ENCODE data around the gene RAD23B. TPM values are rescaled to one million over a fixed set of nuclear protein-coding genes. Genes with fewer than 3 reads are reported as not detected.
A peak's percentile ranks its signal among the peaks of the same experiment; 100 is the strongest.
"Not testable (repeated sequence)": the region's sequence is repeated elsewhere in the genome, so short reads cannot be mapped to it uniquely, and the experiment has no call there.

The RAD23B gene
- polyA plus RNA-seq (2012; ENCODE audit: insufficient read depth, insufficient read length): 70.8 TPM

GRCh38 chr9:107282759-107283622, at the start of gene RAD23B:
Gene RAD23B (plus strand): TSS chr9:107283279. CDS start chr9:107283630, 351 bp downstream.
- DNase-seq (ENCODE audit: low read depth, low spot score): peak; percentile 93
- H3K4me3 ChIP-seq (ENCODE audit: low read length): peak within 1 kb of the TSS; percentile 83

- DNase-seq (ENCODE audit: low read depth, low spot score): no peak
- no peak overlapping the region for H3K4me3 ChIP-seq (ENCODE audit: low read length)
These were observed 47.2 kb upstream of the RAD23B start for GRCh38 chr9:107235765-107236442.

- no peak for DNase-seq (ENCODE audit: low read depth, low spot score)
- no peak overlapping the region for H3K4me3 ChIP-seq (ENCODE audit: low read length)
These were observed 45.2 kb upstream of the RAD23B start for GRCh38 chr9:107237873-107238272.

- H3K4me3 ChIP-seq (ENCODE audit: low read length): no peak overlapping the region
- no peak for DNase-seq (ENCODE audit: low read depth, low spot score)
These were observed 43.6 kb upstream of the RAD23B start for GRCh38 chr9:107239474-107239873.

GRCh38 chr9:107240260-107240659, 42.8 kb upstream of the RAD23B start:
- no peak overlapping the region for H3K4me3 ChIP-seq (ENCODE audit: low read length)
- no peak for DNase-seq (ENCODE audit: low read depth, low spot score)

GRCh38 chr9:107242073-107243030, 40.7 kb upstream of the RAD23B start:
- no peak for DNase-seq (ENCODE audit: low read depth, low spot score)
- no peak overlapping the region for H3K4me3 ChIP-seq (ENCODE audit: low read length)

GRCh38 chr9:107243742-107244141, 39.3 kb upstream of the RAD23B start:
- H3K4me3 ChIP-seq (ENCODE audit: low read length): no peak overlapping the region
- DNase-seq (ENCODE audit: low read depth, low spot score): no peak

GRCh38 chr9:107246259-107247254, 36.5 kb upstream of the RAD23B start:
- no peak overlapping the region for H3K4me3 ChIP-seq (ENCODE audit: low read length)
- DNase-seq (ENCODE audit: low read depth, low spot score): peak; percentile 37

GRCh38 chr9:107248714-107249113, 34.4 kb upstream of the RAD23B start:
- DNase-seq (ENCODE audit: low read depth, low spot score): no peak
- H3K4me3 ChIP-seq (ENCODE audit: low read length): no peak overlapping the region

- no peak for DNase-seq (ENCODE audit: low read depth, low spot score)
- H3K4me3 ChIP-seq (ENCODE audit: low read length): no peak overlapping the region
These were observed 33.9 kb upstream of the RAD23B start for GRCh38 chr9:107249131-107249533.

GRCh38 chr9:107249665-107250285, 33.3 kb upstream of the RAD23B start:
- no peak for DNase-seq (ENCODE audit: low read depth, low spot score)
- H3K4me3 ChIP-seq (ENCODE audit: low read length): no peak overlapping the region

- no peak overlapping the region for H3K4me3 ChIP-seq (ENCODE audit: low read length)
- no peak for DNase-seq (ENCODE audit: low read depth, low spot score)
These were observed 31.2 kb upstream of the RAD23B start for GRCh38 chr9:107251756-107252322.

- no peak for DNase-seq (ENCODE audit: low read depth, low spot score)
These were observed 24.2 kb upstream of the RAD23B start for GRCh38 chr9:107258919-107259318.

GRCh38 chr9:107259751-107260313, 23.2 kb upstream of the RAD23B start:
- DNase-seq (ENCODE audit: low read depth, low spot score); H3K4me3 ChIP-seq (ENCODE audit: low read length): not testable (repeated sequence)

More at GRCh38 chr9:107258919-107259318, 24.2 kb upstream of the RAD23B start:
- no peak overlapping the region for H3K4me3 ChIP-seq (ENCODE audit: low read length)

- no peak for DNase-seq (ENCODE audit: low read depth, low spot score)
- H3K4me3 ChIP-seq (ENCODE audit: low read length): no peak overlapping the region
These were observed 22.5 kb upstream of the RAD23B start for GRCh38 chr9:107260437-107261081.

- DNase-seq (ENCODE audit: low read depth, low spot score): no peak
- no peak overlapping the region for H3K4me3 ChIP-seq (ENCODE audit: low read length)
These were observed 22.0 kb upstream of the RAD23B start for GRCh38 chr9:107261106-107261505.

GRCh38 chr9:107263289-107263688, 19.8 kb upstream of the RAD23B start:
- no peak overlapping the region for H3K4me3 ChIP-seq (ENCODE audit: low read length)
- no peak for DNase-seq (ENCODE audit: low read depth, low spot score)
